Fibroblast of villous mesenchyme (primary cell): ENCODE results near the gene DNASE1. TPM values are rescaled to one million over a fixed set of nuclear protein-coding genes. Genes with fewer than 3 reads are reported as not detected.

ENCODE experiments used
- DNase-seq: peaks from one replicate; pipeline ENCODE4 v3.0.0-alpha.2; 2010; ENCODE audit warnings: low read depth
- H3K4me3 ChIP-seq: 2 replicates; pipeline ENCODE4 v1.5.1; 2011; ENCODE audit warnings: low read depth, mild to moderate bottlenecking, low read length
- total RNA-seq: library from RNA; depleted of rRNA; stranded (reverse); fragments of >200 nt; gene quantifications from 2 replicates; pipeline ENCODE4 v1.2.3, GENCODE V29; 2012
- TF ChIP-seq, protein P1 (sequence below): IDR thresholded peaks from 2 replicates; pipeline ENCODE4 v1.5.1; 2012; ENCODE audit warnings: low read depth, mild to moderate bottlenecking, low read length; ENCODE audit not compliant: insufficient read depth

Gene DNASE1
- total RNA-seq, 1 donor: 16.4 TPM

DNA sequence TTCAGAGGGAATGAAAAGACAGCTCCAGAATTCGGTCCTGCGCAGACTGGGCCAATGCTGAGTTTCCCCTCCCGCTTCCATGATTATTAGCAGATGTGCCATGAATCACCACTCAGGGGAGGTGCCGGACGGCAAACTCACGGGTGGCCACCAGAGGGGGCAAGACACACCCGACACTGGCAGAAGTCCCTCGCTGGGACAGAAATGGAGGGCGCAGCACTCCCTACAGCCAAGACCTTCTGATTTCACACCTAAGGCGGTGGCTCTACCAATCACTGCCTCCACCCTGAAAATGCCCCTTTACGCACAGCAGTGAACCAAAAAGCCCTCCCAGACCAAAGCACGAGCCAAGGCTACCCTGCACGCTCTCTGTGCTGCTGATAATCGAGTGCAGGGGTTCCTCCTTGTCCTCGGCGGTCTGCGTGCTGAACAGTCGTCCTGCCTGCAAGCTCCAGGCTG is 36.0 kb downstream of the DNASE1 start:
- TF ChIP-seq, protein P1, sequence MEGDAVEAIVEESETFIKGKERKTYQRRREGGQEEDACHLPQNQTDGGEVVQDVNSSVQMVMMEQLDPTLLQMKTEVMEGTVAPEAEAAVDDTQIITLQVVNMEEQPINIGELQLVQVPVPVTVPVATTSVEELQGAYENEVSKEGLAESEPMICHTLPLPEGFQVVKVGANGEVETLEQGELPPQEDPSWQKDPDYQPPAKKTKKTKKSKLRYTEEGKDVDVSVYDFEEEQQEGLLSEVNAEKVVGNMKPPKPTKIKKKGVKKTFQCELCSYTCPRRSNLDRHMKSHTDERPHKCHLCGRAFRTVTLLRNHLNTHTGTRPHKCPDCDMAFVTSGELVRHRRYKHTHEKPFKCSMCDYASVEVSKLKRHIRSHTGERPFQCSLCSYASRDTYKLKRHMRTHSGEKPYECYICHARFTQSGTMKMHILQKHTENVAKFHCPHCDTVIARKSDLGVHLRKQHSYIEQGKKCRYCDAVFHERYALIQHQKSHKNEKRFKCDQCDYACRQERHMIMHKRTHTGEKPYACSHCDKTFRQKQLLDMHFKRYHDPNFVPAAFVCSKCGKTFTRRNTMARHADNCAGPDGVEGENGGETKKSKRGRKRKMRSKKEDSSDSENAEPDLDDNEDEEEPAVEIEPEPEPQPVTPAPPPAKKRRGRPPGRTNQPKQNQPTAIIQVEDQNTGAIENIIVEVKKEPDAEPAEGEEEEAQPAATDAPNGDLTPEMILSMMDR: peak; percentile 84
- H3K4me3 ChIP-seq: peak overlapping the region; percentile 42
- peak; percentile 96 for DNase-seq

DNA sequence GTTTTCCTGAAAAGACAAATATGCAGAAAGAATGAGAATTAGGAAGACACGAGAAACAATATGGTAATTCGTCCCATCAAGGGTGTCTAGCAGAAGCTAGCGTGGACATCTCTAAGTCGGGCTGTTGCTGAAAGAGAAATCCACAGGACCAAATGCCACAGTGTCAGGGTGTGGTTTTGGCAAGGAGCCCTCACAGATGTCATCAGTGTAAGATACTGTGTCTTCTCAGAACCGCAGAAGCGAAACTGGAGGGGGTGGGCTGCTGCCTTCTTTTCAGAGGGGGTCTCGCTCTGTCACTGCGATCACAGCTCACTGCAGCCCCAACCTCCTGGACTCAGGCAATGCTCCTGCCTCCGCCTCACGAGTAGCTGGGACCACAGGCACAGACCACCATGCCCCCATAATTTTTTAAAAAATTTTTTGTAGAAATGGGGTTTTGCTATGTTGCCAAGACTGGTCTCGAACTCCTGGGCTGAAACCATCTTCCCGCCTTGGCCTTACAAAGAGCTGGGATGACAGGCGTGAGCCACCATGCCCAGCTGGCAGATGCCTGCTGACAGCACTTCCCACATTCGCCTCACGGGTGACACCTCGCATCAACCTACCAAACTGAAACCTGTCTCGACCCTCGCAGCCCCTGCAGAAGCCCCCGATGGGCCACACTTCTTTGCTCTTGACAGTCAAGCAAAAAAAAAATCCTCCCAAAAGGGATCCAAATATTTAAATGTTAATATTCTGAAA is 36.7 kb downstream of the DNASE1 start:
- TF ChIP-seq, protein P1: no peak
- peak; percentile 66 for DNase-seq
- peak overlapping the region; percentile 42 for H3K4me3 ChIP-seq

DNA sequence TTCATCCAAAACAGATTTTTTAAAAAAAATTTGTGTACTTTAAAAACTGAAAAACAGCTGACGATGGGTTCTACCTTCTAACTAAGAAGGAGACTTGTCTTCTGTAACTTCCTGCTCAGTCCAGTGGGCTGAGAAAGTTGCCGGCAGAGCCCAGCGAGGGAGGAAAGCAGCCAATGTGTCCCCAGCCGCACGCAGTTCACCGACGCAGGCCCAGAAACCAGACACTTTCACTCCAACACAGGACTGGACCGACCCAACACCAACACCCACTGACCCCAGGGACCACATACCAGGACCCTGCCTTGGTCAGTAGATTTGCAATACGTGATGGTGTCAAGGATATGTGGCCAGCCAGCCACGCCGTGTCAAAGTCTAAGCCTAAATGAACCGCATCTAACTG is 37.3 kb downstream of the DNASE1 start:
- no peak overlapping the region for H3K4me3 ChIP-seq
- DNase-seq: no peak
- TF ChIP-seq, protein P1: no peak

DNA sequence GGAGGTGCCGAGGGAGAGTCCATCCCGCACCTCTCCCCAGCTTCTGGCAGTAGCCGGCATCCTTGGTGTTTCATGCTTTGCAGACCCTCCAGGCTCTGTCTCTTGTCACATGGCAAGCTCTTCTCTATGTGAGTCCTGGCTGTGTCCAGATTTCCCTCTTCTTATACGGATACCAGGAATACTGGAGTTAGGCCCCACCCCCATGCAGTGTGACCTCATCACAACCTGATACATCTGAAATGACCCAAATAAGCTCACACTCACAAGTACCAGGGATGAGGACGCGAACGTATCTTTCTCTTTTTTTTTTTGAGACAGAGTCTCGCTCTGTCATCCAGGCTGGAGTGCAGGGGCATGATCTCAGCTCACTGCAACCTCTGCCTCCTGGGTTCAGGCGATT is 39.6 kb downstream of the DNASE1 start:
- H3K4me3 ChIP-seq: no peak overlapping the region
- DNase-seq: no peak
- TF ChIP-seq, protein P1: no peak

DNA sequence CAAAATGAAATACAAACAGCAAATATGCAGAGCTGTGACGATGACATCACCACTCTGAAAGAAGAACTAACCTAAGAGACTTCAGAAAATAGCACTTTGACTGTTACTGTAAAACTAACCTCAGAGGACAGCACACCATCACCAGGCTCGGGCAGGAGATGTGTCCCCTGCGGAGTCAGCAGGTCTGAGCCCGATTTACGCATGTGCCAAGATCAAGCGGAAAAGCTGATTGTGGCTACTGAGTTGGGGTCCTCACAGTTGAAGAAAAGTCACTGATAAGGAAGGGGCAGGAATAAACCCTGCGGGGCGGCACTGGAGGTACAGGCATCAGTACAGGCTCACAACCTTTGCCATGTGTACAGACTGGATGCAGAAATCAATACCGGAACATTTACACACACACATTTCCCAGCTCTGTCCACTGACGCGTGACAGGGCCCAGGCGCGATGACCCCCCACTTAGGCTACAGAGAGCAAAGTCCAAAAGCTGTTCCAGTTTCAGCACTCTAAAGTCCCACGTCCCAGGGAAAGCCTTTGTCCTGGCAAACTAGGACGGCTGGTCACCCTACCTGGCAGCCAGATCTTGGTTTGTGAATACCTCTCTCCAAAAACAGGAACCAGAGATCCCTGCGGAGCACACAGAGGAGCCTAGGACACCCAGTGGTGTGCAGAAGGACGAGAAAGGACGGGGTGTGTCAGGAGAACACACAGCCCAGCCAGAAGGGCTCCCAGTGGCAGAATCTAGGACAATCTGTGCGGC is 41.3 kb downstream of the DNASE1 start:
- no peak for DNase-seq
- TF ChIP-seq, protein P1: no peak
- no peak overlapping the region for H3K4me3 ChIP-seq

DNA sequence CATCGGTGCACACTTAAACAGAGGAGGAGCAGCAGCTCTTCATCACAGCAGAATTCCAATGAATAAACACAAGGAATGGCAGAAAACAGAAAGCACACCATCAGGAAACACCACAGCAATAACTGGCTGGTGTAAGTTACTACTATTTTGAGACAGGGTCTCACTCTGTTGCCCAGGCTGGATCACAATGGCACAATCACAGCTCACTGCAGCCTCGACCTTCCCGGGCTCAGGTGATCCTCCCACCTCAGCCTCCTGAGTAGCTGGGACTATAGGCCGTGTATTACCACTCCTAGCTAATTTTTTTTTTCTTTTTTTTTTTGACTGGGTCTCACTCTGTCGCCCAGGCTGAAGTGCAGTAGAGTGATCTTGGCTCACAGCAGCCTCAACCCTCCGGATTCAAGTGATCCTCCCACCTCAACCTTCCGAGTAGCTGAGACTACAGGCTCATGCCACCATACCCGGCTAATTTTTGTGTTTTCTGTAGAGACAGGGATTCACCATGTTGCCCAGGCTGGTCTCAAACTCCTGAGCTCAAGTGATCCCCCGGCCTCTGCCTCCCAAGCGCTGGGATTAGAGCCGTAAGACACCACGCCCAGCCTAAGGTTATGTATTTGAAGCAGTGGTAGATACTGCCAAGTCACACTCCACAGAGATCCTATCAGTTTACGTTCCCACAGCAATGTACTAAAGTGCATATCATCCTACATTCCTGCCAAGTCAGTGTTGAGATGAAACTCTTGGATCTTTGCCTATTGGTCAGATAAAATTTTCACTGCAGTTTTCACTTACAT is 42.1 kb downstream of the DNASE1 start:
- peak; percentile 96 for DNase-seq

More for the DNA sequence above, 42.1 kb downstream of the DNASE1 start:
- no peak overlapping the region for H3K4me3 ChIP-seq
- TF ChIP-seq, protein P1: no peak
